ENCODE measurements around the gene RFPL2.
"Not testable (repeated sequence)": the region's sequence is repeated elsewhere in the genome, so short reads cannot be mapped to it uniquely, and the experiment has no call there.

The RFPL2 gene

DNA sequence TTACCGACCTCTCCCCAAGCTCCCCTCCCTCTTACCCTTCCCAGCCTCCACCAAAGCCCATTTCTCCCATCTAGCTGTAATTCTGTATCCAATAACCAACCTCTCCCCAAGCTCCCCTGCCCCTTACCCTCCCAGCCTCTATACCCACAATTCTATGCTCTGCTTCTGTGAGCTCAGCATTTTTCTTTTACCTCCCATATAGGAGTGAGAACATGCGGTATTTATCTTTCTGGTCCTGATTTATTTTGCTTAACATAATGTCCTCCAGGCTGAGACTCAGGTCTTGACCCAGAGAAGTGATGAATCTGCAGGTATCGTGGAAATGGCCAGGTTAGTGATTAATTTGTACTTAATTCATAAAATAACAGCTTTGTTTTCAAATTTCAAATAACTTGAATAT, 9.0 kb downstream of the RFPL2 start:
- H3K4me2 ChIP-seq (ENCODE audit: low read depth, low read length, poor library complexity, severe bottlenecking); H3K79me2 ChIP-seq (ENCODE audit: insufficient read depth, low read length); H3K9me3 ChIP-seq (ENCODE audit: insufficient read depth, low read length); H3F3A ChIP-seq (ENCODE audit: insufficient read depth); H3K9ac ChIP-seq (ENCODE audit: low read length); H3K27ac ChIP-seq (ENCODE audit: low read depth, low read length); H3K9me2 ChIP-seq (replicated peaks; ENCODE audit: insufficient read depth, low read length); H3K27me3 ChIP-seq (ENCODE audit: low read length); H2AFZ ChIP-seq (ENCODE audit: low read depth, low read length, severe bottlenecking); H3K36me3 ChIP-seq (ENCODE audit: low read length); H4K20me1 ChIP-seq (ENCODE audit: low read depth, low read length); H3K4me3 ChIP-seq (ENCODE audit: insufficient read depth, low read length, poor library complexity, severe bottlenecking): not testable (repeated sequence)

DNA sequence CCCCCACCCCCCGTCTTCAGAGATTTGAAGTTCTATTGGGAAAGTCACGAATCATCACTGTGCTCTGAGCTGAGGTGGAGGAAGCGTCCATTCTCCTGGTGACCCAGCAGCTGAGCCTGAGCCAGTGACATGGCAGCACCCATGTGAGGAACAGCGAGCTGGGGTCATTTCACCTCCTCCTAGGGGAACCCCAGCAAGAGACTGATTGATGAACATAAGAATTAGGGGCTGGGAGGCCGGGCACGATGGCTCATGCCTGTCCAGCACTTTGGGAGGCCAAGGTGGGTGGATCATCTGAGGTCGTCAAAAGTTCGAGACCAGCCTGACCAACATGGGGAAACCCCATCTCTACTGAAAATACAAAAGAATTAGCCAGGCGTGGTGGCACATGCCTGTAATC, 11.5 kb downstream of the RFPL2 start:
- not testable (repeated sequence) for H3K9me3 ChIP-seq (ENCODE audit: insufficient read depth, low read length); H3K4me2 ChIP-seq (ENCODE audit: low read depth, low read length, poor library complexity, severe bottlenecking); H3K9me2 ChIP-seq (replicated peaks; ENCODE audit: insufficient read depth, low read length); H3K9ac ChIP-seq (ENCODE audit: low read length); H2AFZ ChIP-seq (ENCODE audit: low read depth, low read length, severe bottlenecking); H3K27ac ChIP-seq (ENCODE audit: low read depth, low read length); H3K79me2 ChIP-seq (ENCODE audit: insufficient read depth, low read length); H4K20me1 ChIP-seq (ENCODE audit: low read depth, low read length); H3K27me3 ChIP-seq (ENCODE audit: low read length); H3F3A ChIP-seq (ENCODE audit: insufficient read depth); H3K36me3 ChIP-seq (ENCODE audit: low read length); H3K4me3 ChIP-seq (ENCODE audit: insufficient read depth, low read length, poor library complexity, severe bottlenecking)

DNA sequence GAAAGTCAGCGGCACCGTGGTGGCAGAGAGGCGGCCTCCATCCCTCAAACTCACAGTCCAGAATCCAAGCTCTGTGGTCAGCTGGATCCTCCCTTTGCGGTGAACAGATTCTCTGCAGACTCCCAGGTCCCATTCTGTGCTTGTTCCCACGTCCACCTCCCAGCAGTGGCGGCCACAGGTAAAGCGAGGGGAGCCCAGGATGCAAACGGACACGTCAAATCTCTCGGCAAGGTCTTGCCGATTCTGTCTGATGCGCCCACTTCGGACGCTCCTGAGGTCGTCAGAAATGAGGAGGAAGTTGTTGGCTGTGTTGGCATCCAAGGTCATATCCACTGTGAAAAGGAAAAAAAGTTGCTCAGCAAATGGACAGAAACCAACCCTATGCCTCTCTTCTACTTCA, 13.9 kb downstream of the RFPL2 start:
- not testable (repeated sequence) for H2AFZ ChIP-seq (ENCODE audit: low read depth, low read length, severe bottlenecking); H4K20me1 ChIP-seq (ENCODE audit: low read depth, low read length); H3K4me3 ChIP-seq (ENCODE audit: insufficient read depth, low read length, poor library complexity, severe bottlenecking); H3F3A ChIP-seq (ENCODE audit: insufficient read depth); H3K27ac ChIP-seq (ENCODE audit: low read depth, low read length); H3K9me3 ChIP-seq (ENCODE audit: insufficient read depth, low read length); H3K36me3 ChIP-seq (ENCODE audit: low read length); H3K9me2 ChIP-seq (replicated peaks; ENCODE audit: insufficient read depth, low read length); H3K27me3 ChIP-seq (ENCODE audit: low read length); H3K79me2 ChIP-seq (ENCODE audit: insufficient read depth, low read length); H3K9ac ChIP-seq (ENCODE audit: low read length); H3K4me2 ChIP-seq (ENCODE audit: low read depth, low read length, poor library complexity, severe bottlenecking)

DNA sequence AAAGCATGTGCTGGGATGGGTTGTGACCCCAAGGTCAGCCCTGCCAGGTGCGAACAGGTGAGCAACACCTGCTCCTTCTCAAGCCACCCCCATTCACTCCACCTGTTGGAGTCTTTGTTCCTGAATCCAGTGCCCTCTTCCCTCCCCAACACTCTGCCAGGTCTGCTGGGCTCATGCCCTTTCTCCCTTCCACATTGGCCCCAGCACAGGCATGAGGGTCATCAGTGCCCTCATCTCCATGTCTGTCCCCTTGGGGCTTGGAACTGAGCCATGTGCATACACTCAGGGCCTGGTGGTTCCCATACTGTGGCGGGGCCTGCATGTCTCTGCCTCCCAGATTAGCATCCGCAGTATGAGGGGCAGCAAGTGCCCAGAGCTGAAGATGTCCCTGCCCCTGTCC, 19.1 kb downstream of the RFPL2 start:
- Histone ChIP-seq H4K20me1 (ENCODE audit: low read depth, low read length) (no peaks in the 10 kb centered on the region), H3K9me2 (replicated peaks; ENCODE audit: insufficient read depth, low read length) (no peaks in the 10 kb centered on the region), H3K27ac (ENCODE audit: low read depth, low read length) (no peak overlapping the region), H3K36me3 (ENCODE audit: low read length) (no peaks in the 10 kb centered on the region), H3K4me3 (ENCODE audit: insufficient read depth, low read length, poor library complexity, severe bottlenecking) (no peak overlapping the region), H3K4me2 (ENCODE audit: low read depth, low read length, poor library complexity, severe bottlenecking) (no peak overlapping the region), H3K27me3 (ENCODE audit: low read length) (no peaks in the 10 kb centered on the region), H3K9me3 (ENCODE audit: insufficient read depth, low read length) (no peaks in the 10 kb centered on the region), H3K79me2 (ENCODE audit: insufficient read depth, low read length) (no peaks in the 10 kb centered on the region), H3F3A (ENCODE audit: insufficient read depth) (no peaks in the 10 kb centered on the region), H3K9ac (ENCODE audit: low read length) (no peak overlapping the region), H2AFZ (ENCODE audit: low read depth, low read length, severe bottlenecking) (no peak overlapping the region)
- TF ChIP-seq, protein P1, sequence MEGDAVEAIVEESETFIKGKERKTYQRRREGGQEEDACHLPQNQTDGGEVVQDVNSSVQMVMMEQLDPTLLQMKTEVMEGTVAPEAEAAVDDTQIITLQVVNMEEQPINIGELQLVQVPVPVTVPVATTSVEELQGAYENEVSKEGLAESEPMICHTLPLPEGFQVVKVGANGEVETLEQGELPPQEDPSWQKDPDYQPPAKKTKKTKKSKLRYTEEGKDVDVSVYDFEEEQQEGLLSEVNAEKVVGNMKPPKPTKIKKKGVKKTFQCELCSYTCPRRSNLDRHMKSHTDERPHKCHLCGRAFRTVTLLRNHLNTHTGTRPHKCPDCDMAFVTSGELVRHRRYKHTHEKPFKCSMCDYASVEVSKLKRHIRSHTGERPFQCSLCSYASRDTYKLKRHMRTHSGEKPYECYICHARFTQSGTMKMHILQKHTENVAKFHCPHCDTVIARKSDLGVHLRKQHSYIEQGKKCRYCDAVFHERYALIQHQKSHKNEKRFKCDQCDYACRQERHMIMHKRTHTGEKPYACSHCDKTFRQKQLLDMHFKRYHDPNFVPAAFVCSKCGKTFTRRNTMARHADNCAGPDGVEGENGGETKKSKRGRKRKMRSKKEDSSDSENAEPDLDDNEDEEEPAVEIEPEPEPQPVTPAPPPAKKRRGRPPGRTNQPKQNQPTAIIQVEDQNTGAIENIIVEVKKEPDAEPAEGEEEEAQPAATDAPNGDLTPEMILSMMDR (IDR thresholded peaks at IDR 0.05; ENCODE audit: insufficient read depth, low read length, poor library complexity, severe bottlenecking) = no peak
- no peak for TF ChIP-seq EZH2phosphoT487 (conservative IDR thresholded peaks at IDR 0.05; ENCODE audit: low read length)

DNA sequence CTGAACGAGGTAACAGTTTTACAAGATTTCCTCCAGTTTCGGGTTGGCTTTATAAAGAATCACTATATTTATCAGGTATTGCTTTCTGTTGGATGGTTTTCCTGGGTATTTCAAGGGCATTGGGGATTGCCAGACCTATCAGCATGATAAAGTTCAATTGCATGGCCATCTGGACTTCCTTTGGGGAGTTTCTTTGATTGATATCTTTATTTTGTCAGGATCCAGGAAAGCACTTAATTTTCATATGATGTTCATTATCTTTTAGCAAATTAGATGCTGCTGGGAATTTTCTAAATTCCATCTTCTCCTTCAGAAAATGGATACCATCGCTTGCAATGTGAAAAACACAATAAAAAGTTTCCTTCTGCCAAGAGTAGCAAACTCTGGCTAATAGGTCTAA, 21.2 kb downstream of the RFPL2 start:
- Histone ChIP-seq H3K4me3 (ENCODE audit: insufficient read depth, low read length, poor library complexity, severe bottlenecking) (no peak overlapping the region), H3K9me2 (replicated peaks; ENCODE audit: insufficient read depth, low read length) (no peaks in the 10 kb centered on the region), H3F3A (ENCODE audit: insufficient read depth) (no peaks in the 10 kb centered on the region), H3K9me3 (ENCODE audit: insufficient read depth, low read length) (no peaks in the 10 kb centered on the region), H3K9ac (ENCODE audit: low read length) (no peak overlapping the region), H3K27ac (ENCODE audit: low read depth, low read length) (no peak overlapping the region), H3K4me2 (ENCODE audit: low read depth, low read length, poor library complexity, severe bottlenecking) (no peak overlapping the region), H3K36me3 (ENCODE audit: low read length) (no peaks in the 10 kb centered on the region), H3K27me3 (ENCODE audit: low read length) (no peaks in the 10 kb centered on the region), H3K79me2 (ENCODE audit: insufficient read depth, low read length) (no peaks in the 10 kb centered on the region), H4K20me1 (ENCODE audit: low read depth, low read length) (no peaks in the 10 kb centered on the region), H2AFZ (ENCODE audit: low read depth, low read length, severe bottlenecking) (no peak overlapping the region)
- TF ChIP-seq, protein P1 (IDR thresholded peaks at IDR 0.05; ENCODE audit: insufficient read depth, low read length, poor library complexity, severe bottlenecking) = no peak
